ENCODE measurements around the gene GOSR2.

- no peak for TF ChIP-seq CTCF (IDR thresholded peaks at IDR 0.05)
- no peak for TF ChIP-seq JUND (IDR thresholded peaks at IDR 0.05)
- TF ChIP-seq FOSL2 (IDR thresholded peaks at IDR 0.05; ENCODE audit: borderline replicate concordance, low read depth) = no peak
- no peak for TF ChIP-seq YY1 (IDR thresholded peaks at IDR 0.05; ENCODE audit: low read depth)
- no peak for TF ChIP-seq POLR2AphosphoS5 (IDR thresholded peaks at IDR 0.05; ENCODE audit: low read depth, low read length)
- no peak for TF ChIP-seq RFX5 (IDR thresholded peaks at IDR 0.05; ENCODE audit: low read length)
Observed at GRCh38 chr17:46874906-46875305, 48.1 kb upstream of the GOSR2 start.
